ENCODE data around the gene AHNAK2. TPM values are rescaled to one million over a fixed set of nuclear protein-coding genes. Genes with fewer than 3 reads are reported as not detected.
A peak's percentile ranks its signal among the peaks of the same experiment; 100 is the strongest.

The AHNAK2 gene
- total and polyA plus RNA-seq, 2 of the 13 experiments (the other 11 are each of a cell fraction or from before 2014, with no cell fraction given) = 0.11 to 0.18 TPM

DNA sequence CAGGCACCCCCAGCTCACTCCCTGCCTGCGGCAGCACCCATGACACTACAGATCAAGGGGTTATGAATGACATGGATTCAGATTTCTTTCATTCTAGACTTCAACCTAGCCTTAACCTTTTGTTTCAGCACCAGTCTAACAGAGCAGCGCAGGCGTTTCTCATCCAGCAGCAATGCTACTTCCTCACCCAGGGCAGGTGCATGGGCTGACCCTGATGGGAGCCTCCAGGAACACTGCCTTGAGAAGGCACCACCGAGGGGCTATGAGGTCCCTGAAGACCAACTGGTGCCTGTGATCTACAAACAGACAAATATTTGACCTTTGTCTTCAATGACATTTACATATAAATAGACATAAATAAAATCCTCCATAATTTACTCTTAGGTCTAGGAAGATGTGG, 31.9 kb upstream of the AHNAK2 start:
- Histone ChIP-seq H3K79me2 (ENCODE audit: insufficient read depth, low read length) (peaks cover 36% of the 10 kb centered on the region), H3K4me1 (ENCODE audit: insufficient read depth, low read length) (peaks cover 14% of the 10 kb centered on the region; the same call in 1 of the 2 replicates), H3K4me3 (replicated peaks in 1 of 3; ENCODE audit: insufficient read depth in 1 of 3, low read depth in 2 of 3, low read length in 3 of 3) (no peak overlapping the region), H4K20me1 (ENCODE audit: insufficient read depth, low read length) (peaks cover 16% of the 10 kb centered on the region), H3K9me3 (ENCODE audit: low read length) (no peaks in the 10 kb centered on the region), H3K4me2 (ENCODE audit: low read depth, low read length) (no peak overlapping the region), H3K36me3 (replicated peaks in 1 of 2; ENCODE audit: control insufficient read depth in 1 of 2, insufficient read depth in 2 of 2, low read length in 2 of 2) (peaks cover 13 to 29% of the 10 kb centered on the region in 2 experiments; a peak in 4 of 5 replicates), H2AFZ (ENCODE audit: low read length) (no peak overlapping the region), H3K9ac (ENCODE audit: insufficient read depth, low read depth, low read length) (no peak overlapping the region), H3K27ac (ENCODE audit: extremely low read length, insufficient read depth, low read length) (no peak overlapping the region), H3K27me3 (ENCODE audit: control insufficient read depth in 1 of 2, insufficient read depth in 2 of 2, low read length in 2 of 2) (no peaks in the 10 kb centered on the region)
- ATAC-seq (no peak), DNase-seq (ENCODE audit: low spot score) (no peak), FAIRE-seq (no peak)
- 94% methylated on average over 4 of the region's 4 CpGs for WGBS (ENCODE audit: low lambda C conversion rate)
- CTCF ChIA-PET (ENCODE audit: low intra/inter-chr PET ratio, low total read pairs) = no interaction called here
- TSS peak; percentile 15 for BruUV-seq (replicated peaks)
- intact Hi-C loops (cut with micrococcal nuclease; ENCODE audit: unreplicated experiment) (no loop called here), in situ Hi-C loops (cut with HindIII; ENCODE audit: extremely low pct_ligation_motif_present, low pct_unique_long_range_greater_than_20kb) (no loop called here)
- TF ChIP-seq, protein P1, sequence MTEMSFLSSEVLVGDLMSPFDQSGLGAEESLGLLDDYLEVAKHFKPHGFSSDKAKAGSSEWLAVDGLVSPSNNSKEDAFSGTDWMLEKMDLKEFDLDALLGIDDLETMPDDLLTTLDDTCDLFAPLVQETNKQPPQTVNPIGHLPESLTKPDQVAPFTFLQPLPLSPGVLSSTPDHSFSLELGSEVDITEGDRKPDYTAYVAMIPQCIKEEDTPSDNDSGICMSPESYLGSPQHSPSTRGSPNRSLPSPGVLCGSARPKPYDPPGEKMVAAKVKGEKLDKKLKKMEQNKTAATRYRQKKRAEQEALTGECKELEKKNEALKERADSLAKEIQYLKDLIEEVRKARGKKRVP (CRISPR knock-in tag; IDR thresholded peaks at IDR 0.05) = no peak
- TF ChIP-seq HDAC2 (CRISPR knock-in tag; IDR thresholded peaks at IDR 0.05) (no peak), HNF4A (CRISPR knock-in tag; IDR thresholded peaks at IDR 0.05) (no peak), CHD2 (IDR thresholded peaks at IDR 0.05; ENCODE audit: low read depth, low read length) (no peak), ZNF234 (CRISPR knock-in tag; conservative IDR thresholded peaks at IDR 0.05) (no peak), ZMAT3 (CRISPR knock-in tag; conservative IDR thresholded peaks at IDR 0.05) (no peak), ZNF841 (CRISPR knock-in tag; IDR thresholded peaks at IDR 0.05; ENCODE audit: borderline replicate concordance) (no peak), RARG (CRISPR knock-in tag; IDR thresholded peaks at IDR 0.05; ENCODE audit: low read depth) (no peak), FLYWCH1 (CRISPR knock-in tag; IDR thresholded peaks at IDR 0.05) (no peak), ZNF431 (CRISPR knock-in tag; IDR thresholded peaks at IDR 0.05; ENCODE audit: borderline replicate concordance, low read depth) (no peak), ZFP36 (IDR thresholded peaks at IDR 0.05; ENCODE audit: borderline replicate concordance, low read depth, low read length, partially characterized antibody) (no peak)
- POLR2A ChIA-PET = no interaction called here
